ENCODE measurements around the gene ANKS6. TPM values are rescaled to one million over a fixed set of nuclear protein-coding genes. Genes with fewer than 3 reads are reported as not detected.

Gene ANKS6
- total and polyA plus RNA-seq, 2 of the 8 experiments (the other 6 are each of a cell fraction or from before 2014, with no cell fraction given) = 34.1 to 56.3 TPM

DNA sequence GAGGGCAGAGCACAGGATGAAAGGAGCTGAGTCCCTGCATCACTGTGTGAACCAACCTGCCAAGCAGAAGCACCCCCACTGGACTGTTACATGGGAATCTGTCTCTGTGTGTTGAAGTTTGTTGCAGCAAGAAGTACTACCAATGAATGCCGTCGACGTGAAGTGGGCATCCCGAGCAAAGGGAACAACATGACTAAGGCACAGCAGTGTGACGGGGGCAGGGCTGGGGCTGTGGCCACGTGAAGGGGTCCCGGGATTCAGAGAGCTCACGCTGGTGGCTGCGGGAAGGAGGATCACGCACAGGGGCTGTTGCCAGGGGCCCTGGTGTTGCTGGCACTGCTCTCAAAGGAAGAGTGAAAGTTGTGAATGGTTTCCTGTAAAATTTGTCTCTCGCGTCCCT, 60.1 kb downstream of the ANKS6 start:
- H4K8ac ChIP-seq (ENCODE audit: extremely low read depth, insufficient read depth, low read length) = no peak overlapping the region
- no peak overlapping the region for H2AK5ac ChIP-seq (ENCODE audit: low read depth, low read length)
- H4K91ac ChIP-seq (replicated peaks; ENCODE audit: insufficient read length, low read length) = no peak overlapping the region
- peaks cover 0 to 3% (median 0%) of the 10 kb centered on the region in 4 experiments; a peak in 2 of 7 replicates for H3K4me1 ChIP-seq (replicated peaks in 1 of 4; ENCODE audit: control insufficient read depth in 3 of 4, insufficient read depth in 4 of 4, low read length in 3 of 4)
- no peak overlapping the region for H2AFZ ChIP-seq (ENCODE audit: low read length)
- no peak overlapping the region for H2BK5ac ChIP-seq (ENCODE audit: low read depth, low read length)
- DNase-seq (ENCODE audit: low read depth in 1 of 2, low spot score in 2 of 2) (no peak), FAIRE-seq (no peak)
- ChIA-PET CTCF (ENCODE audit: partially characterized antibody) (interaction anchor here (1.2 to 3.4 kb wide), 2 partner anchors 9 to 38 kb away, joined by 3 to 23 read pairs; no protein-coding TSS in a partner anchor), POLR2A (ENCODE audit: partially characterized antibody) (interaction anchor here (1.2 kb wide), 1 partner anchor 13 kb away, joined by 3 read pairs; no protein-coding TSS in a partner anchor)
- H3K27ac ChIP-seq (ENCODE audit: low read depth, low read length) = no peak overlapping the region
- H2BK12ac ChIP-seq (ENCODE audit: low read depth, low read length) = no peak overlapping the region
- no peak overlapping the region for H4K5ac ChIP-seq (ENCODE audit: insufficient read length, low read depth, low read length)
- no peak overlapping the region for H3K4me3 ChIP-seq (ENCODE audit: extremely low read depth in 1 of 4, insufficient read depth in 2 of 4, low read depth in 3 of 4, low read length in 4 of 4)
- TF ChIP-seq NRF1 (IDR thresholded peaks at IDR 0.05; ENCODE audit: low read depth, low read length) (no peak), YY1 (IDR thresholded peaks at IDR 0.05; ENCODE audit: low read depth, low read length) (no peak), CBX8 (IDR thresholded peaks at IDR 0.05; ENCODE audit: borderline replicate concordance, low read depth, low read length) (no peak), NANOG (IDR thresholded peaks at IDR 0.05; ENCODE audit: insufficient read depth, low read depth, low read length, poor library complexity, severe bottlenecking) (no peak), KDM5A (IDR thresholded peaks at IDR 0.05; ENCODE audit: low read length) (no peak)
- no peak overlapping the region for H2BK20ac ChIP-seq (ENCODE audit: low read length)
- 0 out of 4 replicates have a peak, but pooled peaks cover 0 to 5% of the 10 kb centered on the region in 2 experiments for H3K9me3 ChIP-seq (ENCODE audit: insufficient read depth in 2 of 2, low read depth in 1 of 2, low read length in 1 of 2)
- no peaks in the 10 kb centered on the region for H3K79me2 ChIP-seq (ENCODE audit: control insufficient read depth in 1 of 2, insufficient read depth in 2 of 2, low read length in 2 of 2)
- H3K4ac ChIP-seq (replicated peaks; ENCODE audit: insufficient read length, low read depth, low read length) = no peak overlapping the region
- WGBS, 2 experiments (ENCODE audit: extremely low coverage in 1 of 2, insufficient coverage in 1 of 2, insufficient read length in 1 of 2, insufficient replicate concordance in 2 of 2, low coverage in 1 of 2, low lambda C conversion rate in 2 of 2, missing lambda C conversion rate in 1 of 2) = 96% methylated on average over 12 of the region's 12 CpGs; no CpG with 5 or more reads in 1 of the 2 experiments
- H2BK15ac ChIP-seq (ENCODE audit: low read length) = no peak overlapping the region
- no peak overlapping the region for H3K18ac ChIP-seq (ENCODE audit: extremely low read depth, low read length)
- H3K56ac ChIP-seq (replicated peaks; ENCODE audit: insufficient read length, low read depth, low read length) = no peak overlapping the region
- no peaks in the 10 kb centered on the region for H3K79me1 ChIP-seq (ENCODE audit: low read depth, low read length)
- H3K27me3 ChIP-seq (replicated peaks in 1 of 4; ENCODE audit: control insufficient read depth in 3 of 4, extremely low read depth in 1 of 4, insufficient read depth in 3 of 4, low read length in 3 of 4) = no peaks in the 10 kb centered on the region
- no peak overlapping the region for H2BK120ac ChIP-seq (replicated peaks; ENCODE audit: low read depth, low read length)
- H3K14ac ChIP-seq (ENCODE audit: insufficient read length) = no peak overlapping the region
- no peak overlapping the region for H3K9ac ChIP-seq (replicated peaks in 1 of 4; ENCODE audit: extremely low read depth in 1 of 4, low read depth in 3 of 4, low read length in 3 of 4)
- no peak overlapping the region for H3K4me2 ChIP-seq (ENCODE audit: insufficient read depth in 1 of 2, low read depth in 2 of 2, low read length in 2 of 2)
- peaks cover 3 to 36% (median 8%) of the 10 kb centered on the region in 4 experiments; a peak in 6 of 8 replicates for H3K36me3 ChIP-seq (ENCODE audit: control insufficient read depth in 2 of 4, insufficient read depth in 4 of 4, low read length in 3 of 4)
- no peak overlapping the region for H3K23ac ChIP-seq (ENCODE audit: insufficient read length)
- no peaks in the 10 kb centered on the region for H4K20me1 ChIP-seq (replicated peaks in 1 of 2; ENCODE audit: control insufficient read depth in 1 of 2, insufficient read depth in 2 of 2, low read length in 2 of 2)
- no peaks in the 10 kb centered on the region for H3K23me2 ChIP-seq (ENCODE audit: low read depth, low read length)

Data from H1 (cell line).